HepG2 (cell line): ENCODE data around the gene URM1. TPM values are rescaled to one million over a fixed set of nuclear protein-coding genes. Genes with fewer than 3 reads are reported as not detected.
A peak's percentile ranks its signal among the peaks of the same experiment; 100 is the strongest.

Experiments
- ARID3A ChIP-seq: IDR thresholded peaks from 2 replicates; pipeline ENCODE4 v1.6.1; 2012; ENCODE audit warnings: low read depth, low read length, improper control_type of control experiment
- FOSL2 ChIP-seq: sonication (generic); formaldehyde crosslinking; IDR thresholded peaks from 2 replicates; pipeline ENCODE4 v1.4.0; 2020; ENCODE audit warnings: missing genetic modification reagents
- HDAC1 ChIP-seq: sonication (generic); formaldehyde crosslinking; IDR thresholded peaks from 2 replicates; pipeline ENCODE4 v1.5.1; 2020; ENCODE audit warnings: mild to moderate bottlenecking, missing genetic modification reagents
- KDM3A ChIP-seq: IDR thresholded peaks from 2 replicates; pipeline ENCODE4 v1.6.1; 2018; ENCODE audit warnings: low read depth, missing compliant biosample characterization
- MAF1 ChIP-seq: sonication (generic); formaldehyde crosslinking; IDR thresholded peaks from 2 replicates; pipeline ENCODE4 v1.5.0; 2020; ENCODE audit warnings: missing genetic modification reagents, borderline replicate concordance
- NCOR1 ChIP-seq: fragments of 200-600 bp; sonication (generic); IDR thresholded peaks from 2 replicates; pipeline ENCODE4 v1.7.0; 2017; ENCODE audit warnings: antibody characterized with exemption, low read length, borderline replicate concordance
- PITX1 ChIP-seq: sonication (generic); formaldehyde crosslinking; IDR thresholded peaks from 2 replicates; pipeline ENCODE4 v1.5.1; 2020; ENCODE audit warnings: mild to moderate bottlenecking, missing genetic modification reagents
- SMYD3 ChIP-seq: sonication (generic); formaldehyde crosslinking; IDR thresholded peaks from 2 replicates; pipeline ENCODE4 v1.8.1; 2023; ENCODE audit warnings: mild to moderate bottlenecking, missing genetic modification reagents
- TEAD2 ChIP-seq: sonication (generic); formaldehyde crosslinking; IDR thresholded peaks from 2 replicates; pipeline ENCODE4 v1.9.0; 2021; ENCODE audit warnings: missing genetic modification reagents
- THAP8 ChIP-seq: sonication (generic); formaldehyde crosslinking; IDR thresholded peaks from 2 replicates; pipeline ENCODE4 v1.5.1; 2020; ENCODE audit warnings: missing genetic modification reagents, mild to moderate bottlenecking, borderline replicate concordance
- ZNF318 ChIP-seq: sonication (generic); formaldehyde crosslinking; IDR thresholded peaks from 2 replicates; pipeline ENCODE4 v1.4.0; 2020; ENCODE audit warnings: mild to moderate bottlenecking, missing genetic modification reagents
- ZNF329 ChIP-seq: sonication (generic); formaldehyde crosslinking; IDR thresholded peaks from 2 replicates; pipeline ENCODE4 v1.9.0; 2021; ENCODE audit warnings: low read depth, mild to moderate bottlenecking, missing genetic modification reagents
- ZNF563 ChIP-seq: sonication (generic); formaldehyde crosslinking; IDR thresholded peaks from 2 replicates; pipeline ENCODE4 v1.8.0; 2022; ENCODE audit warnings: mild to moderate bottlenecking, moderate library complexity, missing genetic modification reagents
- ZNF580 ChIP-seq: IDR thresholded peaks from 2 replicates; pipeline ENCODE4 v1.6.1; 2016; ENCODE audit warnings: low read depth, borderline replicate concordance
- ZNF720 ChIP-seq: sonication (generic); formaldehyde crosslinking; IDR thresholded peaks from 2 replicates; pipeline ENCODE4 v1.4.0; 2020; ENCODE audit warnings: missing genetic modification reagents
- ZNF800 ChIP-seq: sonication (generic); formaldehyde crosslinking; IDR thresholded peaks from 2 replicates; pipeline ENCODE4 v1.4.0; 2020; ENCODE audit warnings: missing genetic modification reagents
- polyA plus RNA-seq, 8 experiments: library from polyadenylated mRNA; depleted of rRNA in 3 of 8; stranded (reverse) in 7 of 8; unstranded in 1 of 8; fragments of >200 nt; fragmentation: Illumina TruSeq in 4 of 8; extraction: Trizol in 4 of 8; gene quantifications; 2 replicates each; pipeline versions ENCODE4 v1.2.1 to v1.2.3, GENCODE V29; 2011 to 2016; ENCODE audit warnings: low read depth in 4 of 8, missing spikeins in 1 of 8, mixed read lengths in 1 of 8; ENCODE audit not compliant: insufficient read depth in 1 of 8
- total RNA-seq, 5 experiments: library from RNA; depleted of rRNA; stranded (reverse); fragments of >200 nt; fragmentation: Illumina TruSeq; extraction: Trizol; gene quantifications; 2 replicates each; pipeline ENCODE4 v1.2.3, GENCODE V29; 2016; ENCODE audit warnings: low read depth in 1 of 5

URM1 gene
- total and polyA plus RNA-seq, 2 of the 13 experiments (the other 11 are each of a cell fraction or from before 2014, with no cell fraction given): 37.1 to 41.3 TPM

GRCh38 chr9:128322404-128323211, 48.6 kb upstream of the URM1 start, which contains the start of the genes COQ4 and TRUB2 (continued):
- TF ChIP-seq ZNF800 (CRISPR knock-in tag) (no peak; the same call in 1 of the 2 replicates), ZNF329 (CRISPR knock-in tag) (peak; percentile 9; the same call in 1 of the 2 replicates), MAF1 (CRISPR knock-in tag) (no peak), THAP8 (CRISPR knock-in tag) (no peak), NCOR1 (peak; percentile 47; the same call in 1 of the 2 replicates), FOSL2 (CRISPR knock-in tag) (peak; percentile 59; the same call in 1 of the 2 replicates), PITX1 (peak; percentile 64), ZNF563 (CRISPR knock-in tag) (0 out of 2 replicates have a peak, but pooled peaks have one; percentile 28), SMYD3 (CRISPR knock-in tag) (0 out of 2 replicates have a peak, but pooled peaks have one; percentile 12), HDAC1 (CRISPR knock-in tag) (peak; percentile 89), ZNF720 (CRISPR knock-in tag) (no peak), KDM3A (CRISPR knock-in tag) (no peak), TEAD2 (CRISPR knock-in tag) (no peak; the same call in 1 of the 2 replicates), ZNF580 (CRISPR knock-in tag) (peak; percentile 73), ZNF318 (CRISPR knock-in tag) (no peak), ARID3A (peak; percentile 52; the same call in 1 of the 2 replicates)
